CD1c-positive myeloid dendritic cell (primary cell): ENCODE measurements around the gene RECQL5.
A peak's percentile ranks its signal among the peaks of the same experiment; 100 is the strongest.

Experiments used
- DNase-seq: peaks from one replicate; pipeline ENCODE4 v3.0.0-alpha.2; 2016; ENCODE audit errors: extremely low spot score

Gene RECQL5

GRCh38 chr17:75633486-75634375, 33.2 kb downstream of the RECQL5 start:
- DNase-seq, result peak; percentile 69

GRCh38 chr17:75632863-75633485, 34.0 kb downstream of the RECQL5 start, which contains the start of gene SMIM5:
Gene SMIM5, plus strand, starts transcription at chr17:75633434. Its CDS starts 6,768 bp downstream, at chr17:75640202.
- peak; percentile 80 for DNase-seq

GRCh38 chr17:75632428-75632827, 34.5 kb downstream of the RECQL5 start:
- DNase-seq, result no peak

GRCh38 chr17:75631353-75631752, 35.6 kb downstream of the RECQL5 start:
- DNase-seq, result no peak

GRCh38 chr17:75630071-75630917, 36.7 kb downstream of the RECQL5 start:
- DNase-seq, result no peak

- no peak for DNase-seq
Measured at GRCh38 chr17:75629157-75629556, 37.8 kb downstream of the RECQL5 start.

DNA sequence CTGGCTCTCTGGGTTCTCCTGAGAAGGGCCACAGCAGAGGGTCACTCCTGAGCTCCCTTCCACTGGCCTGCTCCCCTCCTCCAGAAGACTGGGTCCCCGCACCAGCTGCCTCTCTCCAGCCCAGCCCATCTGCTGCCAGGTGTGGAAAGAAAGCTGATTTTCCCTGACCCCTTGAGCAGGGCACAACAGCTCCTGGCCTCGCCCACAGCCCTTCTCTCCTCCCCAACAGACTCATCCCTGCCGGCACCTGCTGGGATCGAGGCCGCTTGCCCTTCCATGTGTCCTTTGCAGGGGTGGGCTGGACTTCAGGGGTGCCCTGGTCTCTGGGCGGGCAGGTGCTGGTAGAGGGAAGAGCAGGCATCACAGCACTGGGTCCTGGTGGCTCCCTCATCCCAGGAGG, 38.5 kb downstream of the RECQL5 start:
- no peak for DNase-seq

DNA sequence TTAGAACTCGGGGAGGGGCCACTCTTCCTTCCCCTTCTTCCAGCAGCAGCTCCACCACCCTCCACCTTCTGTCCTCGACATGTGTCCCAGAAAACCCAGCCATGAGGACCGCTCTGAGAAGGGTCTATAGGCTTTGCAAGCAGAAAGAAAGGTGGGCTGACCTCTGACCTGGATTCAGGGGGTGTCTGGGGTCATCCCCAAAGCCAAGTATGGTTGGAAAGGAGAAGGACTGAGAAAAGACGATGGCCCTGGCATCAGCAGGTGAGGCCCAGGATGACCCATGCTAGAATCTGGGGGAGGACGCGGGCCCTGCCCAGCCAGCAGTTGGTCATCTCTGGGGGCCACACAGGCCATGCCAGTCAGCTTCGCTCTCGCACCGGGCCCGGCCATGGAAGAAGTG, 39.9 kb downstream of the RECQL5 start:
- DNase-seq, result no peak

GRCh38 chr17:75626496-75627038, 40.4 kb downstream of the RECQL5 start:
- no peak for DNase-seq

- DNase-seq, result no peak
Measured at GRCh38 chr17:75625813-75626486, 41.0 kb downstream of the RECQL5 start.

- no peak for DNase-seq
Measured at GRCh38 chr17:75624714-75625345, 42.1 kb downstream of the RECQL5 start.

GRCh38 chr17:75624021-75624420, 42.9 kb downstream of the RECQL5 start:
- DNase-seq, result no peak

- DNase-seq, result no peak
Measured at GRCh38 chr17:75623386-75623785, 43.6 kb downstream of the RECQL5 start.

DNA sequence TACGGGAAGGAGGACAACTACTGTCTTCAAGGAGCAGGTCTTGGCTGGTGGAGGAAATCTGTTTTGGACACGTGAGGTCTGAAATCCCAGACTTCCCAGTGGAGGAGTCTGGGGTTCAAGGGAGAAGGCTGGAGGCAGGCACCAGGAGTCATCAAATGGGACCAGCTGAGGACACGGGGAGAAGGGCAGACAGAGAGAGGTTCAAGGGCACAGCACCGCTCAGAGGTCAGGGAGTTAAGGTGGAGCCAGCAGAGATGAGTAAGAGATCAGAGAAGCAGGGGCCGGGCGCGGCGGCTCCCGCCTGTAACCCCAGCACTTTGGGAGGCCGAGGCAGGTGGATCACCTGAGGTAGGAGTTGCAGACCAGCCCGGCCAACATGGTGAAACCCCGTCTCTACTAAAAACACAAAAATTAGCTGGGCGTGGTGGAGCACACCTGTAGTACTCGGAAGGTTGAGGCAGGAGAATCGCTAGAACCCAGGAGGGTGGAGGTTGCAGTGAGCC, 44.1 kb downstream of the RECQL5 start:
- no peak for DNase-seq

- DNase-seq, result no peak
Measured at GRCh38 chr17:75622076-75622475, 44.9 kb downstream of the RECQL5 start.

DNA sequence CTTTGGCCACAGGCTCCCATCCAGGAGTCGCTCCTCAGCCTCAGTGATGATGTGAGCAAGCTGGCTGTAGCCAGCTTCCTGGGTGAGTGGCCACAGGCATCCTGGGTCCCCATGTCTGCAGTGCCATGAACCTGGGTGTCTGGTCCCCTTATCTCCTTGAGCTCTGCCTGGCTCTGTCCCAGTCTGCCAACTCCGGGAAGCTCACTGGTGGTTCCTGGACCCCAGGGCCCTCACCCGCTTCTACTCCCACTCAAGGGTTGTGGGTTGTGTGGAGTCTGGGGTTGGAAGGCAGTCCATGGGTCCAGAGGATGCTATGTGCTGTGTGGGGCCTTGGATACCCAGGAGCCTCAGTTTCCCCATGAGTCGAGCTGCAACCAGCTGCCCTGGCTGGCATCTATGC, 45.5 kb downstream of the RECQL5 start:
- no peak for DNase-seq

GRCh38 chr17:75619506-75620431, 47.2 kb downstream of the RECQL5 start:
- no peak for DNase-seq

DNA sequence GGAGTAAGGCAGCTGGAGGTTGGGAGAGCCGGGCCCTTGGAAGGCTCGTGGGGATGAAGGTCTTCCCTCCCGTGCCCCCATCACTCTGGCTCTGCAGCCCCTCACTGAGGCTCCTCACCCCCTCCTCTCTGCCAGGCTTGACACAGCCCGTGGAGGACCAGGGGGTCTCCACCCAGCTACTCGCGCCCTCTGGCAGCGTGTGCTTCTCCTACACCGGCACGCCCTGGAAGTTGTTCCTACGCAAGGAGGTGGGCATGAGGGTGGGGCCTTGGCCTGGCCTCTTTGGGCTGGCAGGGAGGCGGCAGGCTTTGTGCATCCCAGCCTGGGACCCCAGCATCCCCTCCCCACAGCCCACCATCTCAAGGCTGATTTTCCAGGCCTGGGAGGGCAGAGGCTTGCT, 49.3 kb downstream of the RECQL5 start:
- no peak for DNase-seq

- DNase-seq, result no peak
Measured at GRCh38 chr17:75617218-75617617, 49.7 kb downstream of the RECQL5 start.
